ENCODE results near the gene MAOB. TPM values are rescaled to one million over a fixed set of nuclear protein-coding genes. Genes with fewer than 3 reads are reported as not detected.

The MAOB gene
- total and polyA plus RNA-seq, 2 donors (not counting 3 experiments of a cell fraction or from before 2014, with no cell fraction given), result not detected

DNA sequence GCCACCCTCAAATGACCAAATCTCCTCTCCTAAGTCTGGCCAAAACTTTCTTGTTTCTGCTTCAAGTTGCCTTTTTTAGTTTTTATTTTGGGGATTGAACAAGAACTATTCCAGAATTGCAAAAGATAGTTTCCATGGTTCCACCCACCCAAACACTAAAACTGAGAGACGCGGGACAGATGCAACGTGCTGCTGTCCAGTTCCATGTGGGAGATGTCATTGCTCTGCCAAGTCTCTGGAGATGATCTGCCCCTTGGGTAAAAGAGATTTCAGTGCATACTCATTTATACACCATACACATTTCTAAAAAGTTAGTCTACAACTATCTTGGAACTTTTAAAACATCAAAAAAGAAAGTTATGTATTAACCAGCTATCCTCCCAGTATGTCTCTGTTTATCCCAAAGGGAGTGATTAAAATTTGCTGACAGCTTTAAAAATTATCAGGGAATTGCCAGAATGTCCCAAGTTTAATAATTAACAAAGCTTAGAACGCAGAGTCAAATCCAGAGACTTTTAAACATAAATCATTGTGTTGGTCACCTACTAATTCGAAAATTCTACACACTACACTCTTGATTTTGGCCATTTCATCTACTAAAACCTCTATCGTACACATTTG, 3.2 kb downstream of the MAOB start:
- Histone ChIP-seq H3K36me3 (ENCODE audit: control insufficient read depth in 2 of 2, extremely low read depth in 1 of 2, insufficient read depth in 2 of 2, low read length in 2 of 2) (no peaks in the 10 kb centered on the region), H3K4me3 (replicated peaks in 1 of 3; ENCODE audit: insufficient read depth in 1 of 3, low read depth in 1 of 3, low read length in 3 of 3) (no peak overlapping the region), H3K4me1 (ENCODE audit: control insufficient read depth, extremely low read depth, insufficient read depth, low read length) (no peaks in the 10 kb centered on the region), H3K79me2 (ENCODE audit: control insufficient read depth, insufficient read depth, low read length) (no peaks in the 10 kb centered on the region), H2AFZ (ENCODE audit: low read depth, low read length) (no peak overlapping the region), H3K9me1 (replicated peaks; ENCODE audit: control insufficient read depth, extremely low read depth, insufficient read depth, low read length) (no peaks in the 10 kb centered on the region), H3K4me2 (ENCODE audit: insufficient read depth, low read length) (no peak overlapping the region), H4K20me1 (replicated peaks; ENCODE audit: control insufficient read depth, extremely low read depth, insufficient read depth, low read length) (no peaks in the 10 kb centered on the region), H3K9me3 (replicated peaks; ENCODE audit: control insufficient read depth, insufficient read depth, low read length) (no peaks in the 10 kb centered on the region), H3K27ac (ENCODE audit: insufficient read depth, low read depth, low read length) (no peak overlapping the region), H3K9ac (replicated peaks; ENCODE audit: extremely low read depth, insufficient read depth, low read length) (no peak overlapping the region), H3K27me3 (ENCODE audit: control insufficient read depth in 2 of 2, insufficient read depth in 2 of 2, low read length in 2 of 2) (peaks cover 0 to 10% of the 10 kb centered on the region in 2 experiments)
- no peak for DNase-seq (ENCODE audit: low read depth, low spot score)
- POLR2A ChIA-PET, result no interaction called here
- FAIRE-seq, result no peak
- intact Hi-C loops (cut with micrococcal nuclease), result no loop called here
- dilution Hi-C loops (cut with MboI; ENCODE audit: extremely low pct_ligation_motif_present, low sequenced_read_pairs), result no loop called here
- BruUV-seq (replicated peaks), result no TSS peak
- no peak for TF ChIP-seq MYC (IDR thresholded peaks at IDR 0.05; ENCODE audit: low read depth, low read length)
- TF ChIP-seq JUN (IDR thresholded peaks at IDR 0.05; ENCODE audit: borderline replicate concordance, insufficient read depth, insufficient read length, low read depth), result no peak
- no peak for TF ChIP-seq FOS (IDR thresholded peaks at IDR 0.05; ENCODE audit: borderline replicate concordance, insufficient read depth, low read length)
- TF ChIP-seq POLR2A (IDR thresholded peaks at IDR 0.05; ENCODE audit: low read depth, low read length), result no peak
- TF ChIP-seq EZH2 (IDR thresholded peaks at IDR 0.05; ENCODE audit: borderline replicate concordance, low read depth, low read length, severe bottlenecking), result no peak
- TF ChIP-seq, protein P1, sequence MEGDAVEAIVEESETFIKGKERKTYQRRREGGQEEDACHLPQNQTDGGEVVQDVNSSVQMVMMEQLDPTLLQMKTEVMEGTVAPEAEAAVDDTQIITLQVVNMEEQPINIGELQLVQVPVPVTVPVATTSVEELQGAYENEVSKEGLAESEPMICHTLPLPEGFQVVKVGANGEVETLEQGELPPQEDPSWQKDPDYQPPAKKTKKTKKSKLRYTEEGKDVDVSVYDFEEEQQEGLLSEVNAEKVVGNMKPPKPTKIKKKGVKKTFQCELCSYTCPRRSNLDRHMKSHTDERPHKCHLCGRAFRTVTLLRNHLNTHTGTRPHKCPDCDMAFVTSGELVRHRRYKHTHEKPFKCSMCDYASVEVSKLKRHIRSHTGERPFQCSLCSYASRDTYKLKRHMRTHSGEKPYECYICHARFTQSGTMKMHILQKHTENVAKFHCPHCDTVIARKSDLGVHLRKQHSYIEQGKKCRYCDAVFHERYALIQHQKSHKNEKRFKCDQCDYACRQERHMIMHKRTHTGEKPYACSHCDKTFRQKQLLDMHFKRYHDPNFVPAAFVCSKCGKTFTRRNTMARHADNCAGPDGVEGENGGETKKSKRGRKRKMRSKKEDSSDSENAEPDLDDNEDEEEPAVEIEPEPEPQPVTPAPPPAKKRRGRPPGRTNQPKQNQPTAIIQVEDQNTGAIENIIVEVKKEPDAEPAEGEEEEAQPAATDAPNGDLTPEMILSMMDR (IDR thresholded peaks at IDR 0.05; ENCODE audit: extremely low read depth in 1 of 2, insufficient read depth in 1 of 2, low read depth in 1 of 2, low read length in 2 of 2), result no peak
- no peak for TF ChIP-seq POLR2AphosphoS5 (IDR thresholded peaks at IDR 0.05; ENCODE audit: insufficient read depth, low read depth, low read length)
- CTCF ChIA-PET, result no interaction called here

Measured in endothelial cell of umbilical vein (primary cell).